Heart right ventricle (tissue), 16 donors: ENCODE data around the gene FAF2. TPM values are rescaled to one million over a fixed set of nuclear protein-coding genes. Genes with fewer than 3 reads are reported as not detected.
"Not testable (repeated sequence)": the region's sequence is repeated elsewhere in the genome, so short reads cannot be mapped to it uniquely, and the experiment has no call there.

Source experiments
- ATAC-seq, 8 donors: fragments of 200-7000 bp; cut with Tn5 transposase; one replicate each; pipeline ENCODE4 v1.9.1; 2020; ENCODE audit warnings: mild to moderate bottlenecking in 8 of 8, moderate library complexity in 8 of 8, moderate number of reproducible peaks in 1 of 8
- DNase-seq, 2 donors: peaks; one replicate each; pipeline ENCODE4 v3.0.0-alpha.2; 2020
- H3K27ac ChIP-seq, 10 donors: fragments of 200-600 bp; sonication (generic) in 2 of 10; one replicate each; pipeline versions ENCODE4 v1.5.0 to v1.8.0; 2020 to 2022; ENCODE audit warnings: mild to moderate bottlenecking in 3 of 10
- H3K27me3 ChIP-seq, 7 donors: fragments of 200-600 bp; one replicate each; pipeline ENCODE4 v1.8.0; 2021 to 2022; ENCODE audit warnings: mild to moderate bottlenecking in 2 of 7
- H3K36me3 ChIP-seq, 9 donors: fragments of 200-600 bp; sonication (generic) in 1 of 9; one replicate each; pipeline versions ENCODE4 v1.5.0 to v1.8.0; 2020 to 2022; ENCODE audit warnings: mild to moderate bottlenecking in 2 of 9
- H3K4me1 ChIP-seq, 9 donors: fragments of 200-600 bp; sonication (generic) in 1 of 9; one replicate each; pipeline versions ENCODE4 v1.5.0 to v1.8.0; 2020 to 2022; ENCODE audit warnings: mild to moderate bottlenecking in 4 of 9
- H3K4me3 ChIP-seq, 10 donors: fragments of 200-600 bp; sonication (generic) in 2 of 10; one replicate each; pipeline versions ENCODE4 v1.5.0 to v1.8.0; 2020 to 2022; ENCODE audit warnings: mild to moderate bottlenecking in 7 of 10, moderate library complexity in 2 of 10
- H3K9me3 ChIP-seq, 11 donors: fragments of 200-600 bp in 10 of 11; sonication (generic) in 2 of 11; one replicate each; pipeline versions ENCODE4 v1.5.0 to v1.8.0; 2013 to 2022; ENCODE audit warnings: mild to moderate bottlenecking in 2 of 11, control low read depth in 1 of 11, moderate library complexity in 1 of 11
- WGBS, 2 donors: extraction: QIAGEN DNeasy Blood & Tissue Kit; methylation state at CpG; one replicate each; pipeline ENCODE4 v1.1.7; 2013; ENCODE audit warnings: inconsistent platforms in 1 of 2; 5-methylcytosine and 5-hydroxymethylcytosine counted together
- intact Hi-C, 10 donors: fragments of 100-400 bp; cut with DNase I; formaldehyde crosslinking; loops; one replicate each; pipeline versions ENCODE4 v1.11.1 to v1.14.2; 2022
- polyA plus RNA-seq, 2 donors: library from polyadenylated mRNA; stranded (reverse); fragments of 200-250 nt; gene quantifications; one replicate each; pipeline ENCODE4 v1.2.3, GENCODE V29; 2013
- total RNA-seq, 10 donors: library from RNA; stranded (reverse); fragmentation: NEBNext Ultra II Directional in 3 of 10; extraction: Animal tissue kit (Norgen Biotek cat#: 25700) in 3 of 10; gene quantifications; one replicate each; pipeline versions ENCODE4 v1.2.1 to v1.2.4, GENCODE V29; 2021 to 2023
- TF ChIP-seq, protein P1 (sequence below), 9 donors: fragments of 200-600 bp; sonication (generic) in 2 of 9; IDR thresholded peaks; one replicate each; pipeline versions ENCODE4 v1.5.0 to v1.8.0; 2021 to 2022; ENCODE audit warnings: antibody characterized with exemption in 9 of 9, mild to moderate bottlenecking in 5 of 9, moderate library complexity in 1 of 9
- donor health status: Arrhythmogenic right ventricular cardiomyopathy.
- donor health status: ischemic (EF 13 %, LVEDD 7.1; RV severe dilation, severe dysfunction).
- donor health status: healthy with polysubstance abuse.
- donor health status: DM: no; HTN: yes; CAD: no.
- donor health status: DM: no; HTN: no; CAD: no.
- donor health status: ischemic (EF 25% LVEDD 6.9; RV normal size, moderate dysfunction).
- donor health status: ischemic (EF 25% LVEDD 5.7; RV mildly dilated, moderate dysfunction).
- donor health status: healthy.
- donor health status: DM: yes; HTN: yes; CAD: no.
- donor health status: Ischemic cardiomyopathy.
- donor health status: ischemic (EF 35%, LVEDD 5.7; RV mildly dilated, moderate dysfunction).
- donor health status: nonischemic (EF 11% LVEDD 7.7; RV severe dilation, severe dysfunction).
- donor health status: DM: yes; HTN: yes; CAD: no.
- donor health status: PGD.
- donor health status: ischemic (EF 29% LVEDD 5.4; RV normal size, mild dysfunction).
- donor health status: nonischemic (EF 23%, LVEDD 6.1; RV moderate dilation, normal function).

Gene FAF2
- total and polyA plus RNA-seq, 12 donors, result 10.1 to 19.9 (median 14.6) TPM

DNA sequence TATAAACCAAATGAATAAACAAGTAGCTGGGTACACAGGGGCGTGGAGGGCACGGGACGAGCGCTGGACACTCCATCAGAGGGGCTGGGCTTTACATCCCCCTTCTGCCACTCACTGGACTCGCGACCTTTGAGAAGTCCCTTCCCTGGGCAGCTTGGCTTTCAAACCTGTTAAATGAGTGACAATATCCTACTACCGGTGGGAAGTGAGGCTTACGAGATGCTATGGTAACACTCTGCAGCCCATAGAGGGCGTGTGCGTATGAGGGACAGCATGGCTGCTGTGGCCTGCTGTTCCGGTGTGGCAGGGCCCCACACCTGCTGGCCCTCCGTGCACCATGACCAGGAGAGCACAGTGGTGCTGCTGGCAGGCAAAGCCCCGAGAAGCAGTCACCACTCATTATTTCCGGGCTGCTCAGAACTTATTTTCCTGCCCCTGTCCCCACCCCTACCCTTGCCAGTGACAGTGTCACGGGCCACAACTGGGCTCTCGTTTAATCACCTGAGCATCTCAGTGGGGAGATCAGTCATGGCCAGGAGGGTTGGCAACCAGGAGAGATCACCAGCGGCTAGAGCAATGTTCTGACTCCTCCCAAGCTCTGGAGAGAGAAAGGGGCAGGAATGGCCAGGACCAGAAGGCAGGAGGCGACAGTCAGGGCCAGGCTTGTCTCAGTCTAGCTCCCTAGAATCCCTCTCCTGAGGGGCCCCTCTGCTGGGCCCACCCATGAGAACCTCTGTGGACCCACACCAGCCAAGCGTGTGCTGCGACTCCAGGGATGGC lies 42.3 kb upstream of the FAF2 start:
- no peaks in the 10 kb centered on the region for H3K27me3 ChIP-seq
- peaks cover 3 to 53% (median 42%) of the 10 kb centered on the region in 9 donors for H3K4me1 ChIP-seq
- intact Hi-C loops, result no loop called here
- no peak overlapping the region for H3K27ac ChIP-seq
- DNase-seq (no peak), ATAC-seq (no peak)
- 87% methylated on average over 20 of the region's 20 CpGs for WGBS, 2 donors
- TF ChIP-seq, protein P1, sequence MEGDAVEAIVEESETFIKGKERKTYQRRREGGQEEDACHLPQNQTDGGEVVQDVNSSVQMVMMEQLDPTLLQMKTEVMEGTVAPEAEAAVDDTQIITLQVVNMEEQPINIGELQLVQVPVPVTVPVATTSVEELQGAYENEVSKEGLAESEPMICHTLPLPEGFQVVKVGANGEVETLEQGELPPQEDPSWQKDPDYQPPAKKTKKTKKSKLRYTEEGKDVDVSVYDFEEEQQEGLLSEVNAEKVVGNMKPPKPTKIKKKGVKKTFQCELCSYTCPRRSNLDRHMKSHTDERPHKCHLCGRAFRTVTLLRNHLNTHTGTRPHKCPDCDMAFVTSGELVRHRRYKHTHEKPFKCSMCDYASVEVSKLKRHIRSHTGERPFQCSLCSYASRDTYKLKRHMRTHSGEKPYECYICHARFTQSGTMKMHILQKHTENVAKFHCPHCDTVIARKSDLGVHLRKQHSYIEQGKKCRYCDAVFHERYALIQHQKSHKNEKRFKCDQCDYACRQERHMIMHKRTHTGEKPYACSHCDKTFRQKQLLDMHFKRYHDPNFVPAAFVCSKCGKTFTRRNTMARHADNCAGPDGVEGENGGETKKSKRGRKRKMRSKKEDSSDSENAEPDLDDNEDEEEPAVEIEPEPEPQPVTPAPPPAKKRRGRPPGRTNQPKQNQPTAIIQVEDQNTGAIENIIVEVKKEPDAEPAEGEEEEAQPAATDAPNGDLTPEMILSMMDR (IDR thresholded peaks at IDR 0.05), result no peak
- H3K36me3 ChIP-seq, result peaks cover 0 to 83% (median 28%) of the 10 kb centered on the region in 9 donors
- H3K4me3 ChIP-seq, result no peak overlapping the region
- H3K9me3 ChIP-seq, result no peaks in the 10 kb centered on the region

DNA sequence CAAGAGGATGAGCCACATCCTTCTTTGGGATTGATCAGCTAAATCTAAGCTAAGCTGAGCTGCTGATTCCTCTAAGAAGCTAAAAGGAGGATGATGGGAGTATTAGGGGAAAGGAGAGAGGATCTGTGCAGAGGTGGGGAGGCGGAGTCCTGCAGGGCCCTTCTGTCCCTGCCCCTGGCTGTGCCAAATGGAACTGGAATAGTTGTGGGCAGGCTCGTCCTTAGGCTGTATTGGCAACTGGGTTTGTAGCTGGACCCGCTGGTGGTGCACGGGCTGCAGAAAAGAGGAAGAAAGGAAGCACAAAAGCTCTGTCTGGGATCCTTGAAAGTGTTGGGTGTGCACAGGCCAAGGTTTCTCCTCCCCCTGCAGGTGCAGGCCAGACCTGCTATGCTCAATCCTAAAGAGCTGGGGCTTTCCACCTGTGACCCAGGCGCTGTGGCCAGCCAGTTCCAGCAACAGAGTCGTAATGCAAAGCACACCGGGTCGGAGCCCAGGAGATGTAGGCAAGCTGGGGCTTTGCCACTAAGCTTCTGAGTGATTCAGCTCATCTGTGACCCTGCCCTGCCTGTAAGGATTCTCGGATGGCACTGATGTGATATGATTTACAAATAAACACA lies 41.6 kb upstream of the FAF2 start:
- TF ChIP-seq, protein P1 (IDR thresholded peaks at IDR 0.05), result no peak
- peak overlapping the region in 1 of 10 donors; percentile 61 for H3K27ac ChIP-seq
- no peaks in the 10 kb centered on the region for H3K27me3 ChIP-seq
- peaks cover 0 to 83% (median 28%) of the 10 kb centered on the region in 9 donors for H3K36me3 ChIP-seq
- H3K4me1 ChIP-seq, result peaks cover 0 to 50% (median 39%) of the 10 kb centered on the region in 9 donors
- 91 to 92% methylated on average over 9 of the region's 9 CpGs for WGBS, 2 donors
- intact Hi-C loops, result no loop called here
- no peak for DNase-seq
- no peak overlapping the region for H3K4me3 ChIP-seq
- no peak for ATAC-seq
- no peaks in the 10 kb centered on the region for H3K9me3 ChIP-seq

DNA sequence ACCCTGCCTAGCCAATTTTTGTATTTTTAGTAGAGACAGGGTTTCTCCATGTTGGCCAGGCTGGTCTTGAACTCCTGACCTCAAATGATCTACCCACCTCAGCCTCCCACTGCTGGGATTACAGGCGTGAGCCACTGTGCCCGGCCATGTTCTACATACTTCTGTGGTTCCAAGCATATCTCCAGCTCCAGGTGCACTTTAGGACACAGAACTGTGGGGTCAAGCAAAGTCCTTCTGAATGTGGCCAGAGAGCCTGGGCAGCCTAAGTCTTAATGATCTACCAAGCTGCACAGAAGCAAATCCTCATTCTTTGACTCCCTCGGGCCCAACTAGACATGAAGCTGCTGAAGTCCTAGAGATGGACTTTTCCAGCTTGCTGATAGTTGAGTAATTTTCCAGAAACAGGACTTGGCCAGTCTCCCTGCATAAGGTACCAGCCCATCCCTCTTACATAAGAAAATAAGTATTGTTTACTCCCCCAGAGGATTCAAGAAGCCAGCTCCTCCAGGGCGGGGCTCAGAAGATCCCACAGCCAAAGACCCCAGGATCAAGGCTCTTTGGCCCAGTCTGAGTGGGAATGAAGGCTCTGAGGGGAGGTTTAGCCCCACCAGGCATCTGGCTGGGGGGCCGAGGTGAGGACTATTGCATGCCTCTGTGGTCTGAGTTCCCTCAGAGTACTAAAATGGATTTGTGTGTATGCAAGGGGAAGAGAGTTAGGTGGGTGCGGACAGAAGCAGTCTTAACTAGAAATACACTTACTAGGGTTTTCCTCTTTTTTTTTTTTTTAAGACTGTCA lies 40.5 kb upstream of the FAF2 start:
- no peaks in the 10 kb centered on the region for H3K9me3 ChIP-seq
- ATAC-seq, result peak in 7 of 8 donors; percentile 49 to 70 (median 52)
- peaks cover under 1 to 48% (median 39%) of the 10 kb centered on the region in 9 donors for H3K4me1 ChIP-seq
- H3K4me3 ChIP-seq, result no peak overlapping the region
- intact Hi-C loops, result no loop called here
- H3K36me3 ChIP-seq, result peaks cover 0 to 86% (median 28%) of the 10 kb centered on the region in 9 donors
- TF ChIP-seq, protein P1 (IDR thresholded peaks at IDR 0.05), result no peak
- H3K27ac ChIP-seq, result peak overlapping the region in 8 of 10 donors; percentile 14 to 79 (median 58)
- H3K27me3 ChIP-seq, result no peaks in the 10 kb centered on the region
- 57 to 74% methylated on average over 6 of the region's 6 CpGs for WGBS, 2 donors
- peak in 1 of 2 donors; percentile 29 for DNase-seq

DNA sequence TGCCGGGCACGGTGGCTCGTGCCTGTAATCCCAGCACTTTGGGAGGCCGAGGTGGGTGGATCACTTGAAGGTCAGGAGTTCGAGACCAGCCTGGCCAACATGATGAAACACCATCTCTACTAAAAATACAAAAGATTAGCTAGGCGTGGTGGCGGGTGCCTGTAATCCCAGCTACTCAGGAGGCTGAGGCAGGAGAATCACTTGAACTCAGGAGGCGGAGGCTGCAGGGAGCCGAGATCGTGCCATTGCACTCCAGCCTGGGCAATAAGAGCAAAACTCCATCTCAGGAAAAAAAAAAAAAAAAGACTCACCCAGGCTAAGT lies 40.0 kb upstream of the FAF2 start:
- Histone ChIP-seq H3K27ac (peak overlapping the region in 7 of 10 donors; percentile 43 to 79 (median 57)), H3K36me3 (peaks cover 0 to 86% (median 28%) of the 10 kb centered on the region in 9 donors), H3K4me1 (peaks cover 6 to 48% (median 41%) of the 10 kb centered on the region in 9 donors)
- intact Hi-C loops, ATAC-seq, H3K9me3 ChIP-seq, DNase-seq, H3K4me3 ChIP-seq, H3K27me3 ChIP-seq: not testable (repeated sequence)
- WGBS, 2 donors, result 76 to 86% methylated on average over 10 of the region's 10 CpGs
